Breast epithelium (tissue), 4 donors: ENCODE results near the gene ATP10D. TPM values are rescaled to one million over a fixed set of nuclear protein-coding genes. Genes with fewer than 3 reads are reported as not detected.
A peak's percentile ranks its signal among the peaks of the same experiment; 100 is the strongest.
"Not testable (repeated sequence)": the region's sequence is repeated elsewhere in the genome, so short reads cannot be mapped to it uniquely, and the experiment has no call there.

Experiments
- DNase-seq, 2 donors: peaks; one replicate each; pipeline ENCODE4 v3.0.0-alpha.2; 2019; ENCODE audit warnings: low spot score in 2 of 2
- H3K27ac ChIP-seq, 2 donors: fragments of 200-600 bp; sonication (generic) in 1 of 2; one replicate each; pipeline ENCODE4 v1.5.1; 2016 to 2019; ENCODE audit warnings: mild to moderate bottlenecking in 1 of 2
- H3K27me3 ChIP-seq, 2 donors: fragments of 200-600 bp; sonication (generic) in 1 of 2; one replicate each; pipeline versions ENCODE4 v1.5.1 to v1.6.0; 2017 to 2019; ENCODE audit warnings: control low read depth in 1 of 2, mild to moderate bottlenecking in 1 of 2
- H3K36me3 ChIP-seq: fragments of 200-600 bp; one replicate; pipeline ENCODE4 v1.5.1; 2019
- H3K4me1 ChIP-seq, 2 donors: fragments of 200-600 bp; sonication (generic); one replicate each; pipeline ENCODE4 v1.5.1; 2016 to 2019; ENCODE audit warnings: control low read depth in 1 of 2
- H3K4me3 ChIP-seq, 3 donors: fragments of 200-600 bp; sonication (generic); 1 replicate in 2 of 3; 2 replicates in 1 of 3; pipeline ENCODE4 v1.5.1; 2016 to 2019; ENCODE audit warnings: mild to moderate bottlenecking in 3 of 3, moderate library complexity in 2 of 3
- H3K9me3 ChIP-seq, 2 donors: fragments of 200-600 bp; sonication (generic) in 1 of 2; one replicate each; pipeline ENCODE4 v1.5.1; 2016 to 2019; ENCODE audit warnings: control low read depth in 1 of 2
- CTCF ChIP-seq, 3 donors: fragments of 450-650 bp; IDR thresholded peaks; one replicate each; pipeline ENCODE4 v1.5.1; 2016 to 2017; ENCODE audit warnings: antibody characterized with exemption in 3 of 3, mild to moderate bottlenecking in 3 of 3, moderate library complexity in 3 of 3
- POLR2A ChIP-seq: fragments of 450-650 bp; IDR thresholded peaks from one replicate; pipeline ENCODE4 v1.6.1; 2016; ENCODE audit warnings: antibody characterized with exemption, mild to moderate bottlenecking, moderate library complexity
- POLR2AphosphoS5 ChIP-seq, 3 donors: sonication (generic); formaldehyde crosslinking; IDR thresholded peaks; one replicate each; pipeline ENCODE4 v1.6.1; 2017; ENCODE audit warnings: antibody characterized with exemption in 3 of 3
- intact Hi-C: fragments of 100-400 bp; cut with DNase I; formaldehyde crosslinking; loops from one replicate; pipeline ENCODE4 v1.15.1; 2023; ENCODE audit warnings: low total_unique reads
- total RNA-seq, 3 donors: library from RNA; depleted of rRNA; stranded (reverse); fragments of >200 nt; gene quantifications; one replicate each; pipeline ENCODE4 v1.1.0, GENCODE V29; 2016

Gene ATP10D
- total RNA-seq, 3 donors from 2014 or later: 13.3 to 26.2 (median 15.7) TPM

- Histone ChIP-seq H3K27ac (no peak overlapping the region), H3K4me3 (no peak overlapping the region), H3K4me1 (no peaks in the 10 kb centered on the region), H3K36me3 (no peaks in the 10 kb centered on the region), H3K9me3 (no peaks in the 10 kb centered on the region), H3K27me3 (no peaks in the 10 kb centered on the region)
- intact Hi-C loops: loop anchor here (10.0 kb wide), 1 partner anchor 1193 kb away; no protein-coding TSS in a partner anchor
- no peak for TF ChIP-seq CTCF (IDR thresholded peaks at IDR 0.05)
- TF ChIP-seq POLR2A: no peak
- TF ChIP-seq POLR2AphosphoS5 (IDR thresholded peaks at IDR 0.05): no peak
- DNase-seq: no peak
These were observed 66.6 kb downstream of the ATP10D start for GRCh38 chr4:47551682-47552081.

GRCh38 chr4:47553329-47554125 is 68.5 kb downstream of the ATP10D start:
- Histone ChIP-seq H3K36me3 (no peaks in the 10 kb centered on the region), H3K27ac (peak overlapping the region in 1 of 2 donors; percentile 11), H3K27me3 (no peaks in the 10 kb centered on the region), H3K9me3 (no peaks in the 10 kb centered on the region), H3K4me1 (no peaks in the 10 kb centered on the region), H3K4me3 (no peak overlapping the region)
- DNase-seq: no peak
- no peak for TF ChIP-seq POLR2A
- no peak for TF ChIP-seq CTCF (IDR thresholded peaks at IDR 0.05)
- no peak for TF ChIP-seq POLR2AphosphoS5 (IDR thresholded peaks at IDR 0.05)
- intact Hi-C loops: loop anchor here (10.0 kb wide), 1 partner anchor 1191 kb away; no protein-coding TSS in a partner anchor

GRCh38 chr4:47555920-47556319 is 70.8 kb downstream of the ATP10D start:
- H3K27ac ChIP-seq, H3K36me3 ChIP-seq, H3K4me3 ChIP-seq, H3K9me3 ChIP-seq, H3K4me1 ChIP-seq, H3K27me3 ChIP-seq, DNase-seq: not testable (repeated sequence)
- intact Hi-C loops: loop anchor here (1.0 to 10.0 kb wide), 2 partner anchors 15 to 1189 kb away; no protein-coding TSS in a partner anchor

DNA sequence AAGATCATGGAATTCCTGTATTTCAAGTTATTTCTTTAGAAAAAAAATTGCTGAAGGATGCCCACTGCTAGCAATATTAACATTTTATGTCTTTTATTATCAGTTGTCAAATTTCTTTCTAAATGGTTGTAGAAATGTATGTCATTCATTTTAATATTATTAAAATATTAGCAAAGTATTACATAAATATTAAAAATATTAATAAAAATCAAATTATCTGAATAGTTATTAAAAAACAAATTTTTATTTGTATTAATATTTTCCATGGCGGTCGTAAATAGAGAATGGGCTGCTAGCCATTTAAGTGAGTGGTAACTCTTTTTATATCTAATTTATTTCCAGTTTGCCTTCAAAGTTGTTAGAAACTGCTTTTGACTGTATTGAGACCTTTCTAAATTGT is 72.2 kb downstream of the ATP10D start:
- DNase-seq: no peak
- Histone ChIP-seq H3K36me3 (no peaks in the 10 kb centered on the region), H3K27ac (no peak overlapping the region), H3K4me1 (no peaks in the 10 kb centered on the region), H3K4me3 (no peak overlapping the region), H3K9me3 (no peaks in the 10 kb centered on the region), H3K27me3 (no peaks in the 10 kb centered on the region)
- TF ChIP-seq POLR2A (no peak), POLR2AphosphoS5 (IDR thresholded peaks at IDR 0.05) (no peak), CTCF (IDR thresholded peaks at IDR 0.05) (no peak)
- intact Hi-C loops: loop anchor here (10.0 kb wide), 1 partner anchor 1188 kb away; no protein-coding TSS in a partner anchor

- DNase-seq: no peak
- no peaks in the 10 kb centered on the region for H3K9me3 ChIP-seq
- H3K36me3 ChIP-seq: no peaks in the 10 kb centered on the region
- intact Hi-C loops: no loop called here
- TF ChIP-seq POLR2AphosphoS5 (IDR thresholded peaks at IDR 0.05) (no peak), CTCF (IDR thresholded peaks at IDR 0.05) (no peak), POLR2A (no peak)
- no peaks in the 10 kb centered on the region for H3K4me1 ChIP-seq
- H3K27me3 ChIP-seq: no peaks in the 10 kb centered on the region
- H3K4me3 ChIP-seq: no peak overlapping the region
- H3K27ac ChIP-seq: no peak overlapping the region
These were observed 75.6 kb downstream of the ATP10D start for GRCh38 chr4:47560682-47561081.
